Measurements from ENCODE around the gene HOMEZ.
"Not testable (repeated sequence)": the region's sequence is repeated elsewhere in the genome, so short reads cannot be mapped to it uniquely, and the experiment has no call there.

Gene HOMEZ

GRCh38 chr14:23285530-23286019, 357 bp downstream of the HOMEZ start:
- no peak for FAIRE-seq
- DNase-seq (ENCODE audit: insufficient read length, low spot score), result no peak

GRCh38 chr14:23284654-23285529, 1.0 kb downstream of the HOMEZ start:
- FAIRE-seq, result no peak
- DNase-seq (ENCODE audit: insufficient read length, low spot score), result no peak

- DNase-seq (ENCODE audit: insufficient read length, low spot score) (no peak), FAIRE-seq (no peak)
These were observed 4.7 kb downstream of the HOMEZ start for GRCh38 chr14:23281247-23281646.

GRCh38 chr14:23277928-23278327, 8.0 kb downstream of the HOMEZ start:
- DNase-seq (ENCODE audit: insufficient read length, low spot score); FAIRE-seq: not testable (repeated sequence)

GRCh38 chr14:23277189-23277588, 8.7 kb downstream of the HOMEZ start:
- DNase-seq (ENCODE audit: insufficient read length, low spot score) (no peak), FAIRE-seq (no peak)

- no peak for FAIRE-seq
- no peak for DNase-seq (ENCODE audit: insufficient read length, low spot score)
These were observed 10.5 kb downstream of the HOMEZ start for GRCh38 chr14:23275412-23275811.

GRCh38 chr14:23269193-23269592, 16.7 kb downstream of the HOMEZ start:
- DNase-seq (ENCODE audit: insufficient read length, low spot score), result no peak
- no peak for FAIRE-seq

- DNase-seq (ENCODE audit: insufficient read length, low spot score); FAIRE-seq: not testable (repeated sequence)
These were observed 25.1 kb downstream of the HOMEZ start for GRCh38 chr14:23260849-23261248.

GRCh38 chr14:23259426-23259825, 26.5 kb downstream of the HOMEZ start:
- no peak for FAIRE-seq
- DNase-seq (ENCODE audit: insufficient read length, low spot score), result no peak

- DNase-seq (ENCODE audit: insufficient read length, low spot score) (no peak), FAIRE-seq (no peak)
These were observed 27.7 kb downstream of the HOMEZ start for GRCh38 chr14:23258256-23258655.

GRCh38 chr14:23252420-23253333, 33.3 kb downstream of the HOMEZ start:
- no peak for FAIRE-seq
- no peak for DNase-seq (ENCODE audit: insufficient read length, low spot score)

GRCh38 chr14:23252006-23252405, 33.9 kb downstream of the HOMEZ start:
- no peak for FAIRE-seq
- no peak for DNase-seq (ENCODE audit: insufficient read length, low spot score)

GRCh38 chr14:23249824-23250223, 36.1 kb downstream of the HOMEZ start:
- no peak for DNase-seq (ENCODE audit: insufficient read length, low spot score)
- FAIRE-seq, result no peak

- FAIRE-seq (no peak), DNase-seq (ENCODE audit: insufficient read length, low spot score) (no peak)
These were observed 37.3 kb downstream of the HOMEZ start for GRCh38 chr14:23248601-23249000.

- DNase-seq (ENCODE audit: insufficient read length, low spot score), result no peak
- no peak for FAIRE-seq
These were observed 40.6 kb downstream of the HOMEZ start for GRCh38 chr14:23245282-23245681.

GRCh38 chr14:23243066-23243465, 42.9 kb downstream of the HOMEZ start:
- FAIRE-seq (no peak), DNase-seq (ENCODE audit: insufficient read length, low spot score) (no peak)

GRCh38 chr14:23242076-23242475, 43.9 kb downstream of the HOMEZ start:
- no peak for DNase-seq (ENCODE audit: insufficient read length, low spot score)
- FAIRE-seq, result no peak

GRCh38 chr14:23241061-23241715, 44.7 kb downstream of the HOMEZ start:
- not testable (repeated sequence) for DNase-seq (ENCODE audit: insufficient read length, low spot score); FAIRE-seq

- FAIRE-seq (no peak), DNase-seq (ENCODE audit: insufficient read length, low spot score) (no peak)
These were observed 45.3 kb downstream of the HOMEZ start for GRCh38 chr14:23240661-23241060.

GRCh38 chr14:23237772-23238594, 47.9 kb downstream of the HOMEZ start, which contains the start of gene RNF212B:
RNF212B (plus strand) TSS chr14:23237936; CDS start chr14:23240346, 2,410 bp downstream.
- peak; percentile 54 for FAIRE-seq
- DNase-seq (ENCODE audit: insufficient read length, low spot score), result peak; percentile 81
